ENCODE measurements around the gene ANAPC13.

Gene ANAPC13

GRCh38 chr3:134474956-134475355 lies 10.8 kb downstream of the ANAPC13 start:
- Histone ChIP-seq H3K36me3 (ENCODE audit: insufficient read depth, low read length) (peaks cover 26% of the 10 kb centered on the region), H3K9me3 (ENCODE audit: insufficient read depth, low read depth, low read length) (no peaks in the 10 kb centered on the region), H3K9ac (ENCODE audit: low read depth, low read length, poor library complexity, severe bottlenecking) (no peak overlapping the region), H3K4me3 (ENCODE audit: low read length, poor library complexity, severe bottlenecking) (no peak overlapping the region), H2AFZ (ENCODE audit: low read length) (no peak overlapping the region), H3K4me2 (ENCODE audit: low read depth, low read length, poor library complexity, severe bottlenecking) (no peak overlapping the region), H3K4me1 (ENCODE audit: insufficient read depth, low read length, poor library complexity, severe bottlenecking) (no peaks in the 10 kb centered on the region), H3F3A (ENCODE audit: low read depth) (no peaks in the 10 kb centered on the region), H3K27me3 (ENCODE audit: insufficient read depth, low read length, poor library complexity, severe bottlenecking) (no peaks in the 10 kb centered on the region), H3K9me2 (replicated peaks; ENCODE audit: low read depth, low read length) (no peaks in the 10 kb centered on the region), H4K20me1 (ENCODE audit: insufficient read depth, low read length, poor library complexity, severe bottlenecking) (no peaks in the 10 kb centered on the region), H3K79me2 (ENCODE audit: insufficient read depth, low read length) (no peaks in the 10 kb centered on the region)
- TF ChIP-seq EZH2phosphoT487 (IDR thresholded peaks at IDR 0.05; ENCODE audit: borderline replicate concordance) (no peak), CTCF (conservative IDR thresholded peaks at IDR 0.05; ENCODE audit: low read length) (no peak)

DNA sequence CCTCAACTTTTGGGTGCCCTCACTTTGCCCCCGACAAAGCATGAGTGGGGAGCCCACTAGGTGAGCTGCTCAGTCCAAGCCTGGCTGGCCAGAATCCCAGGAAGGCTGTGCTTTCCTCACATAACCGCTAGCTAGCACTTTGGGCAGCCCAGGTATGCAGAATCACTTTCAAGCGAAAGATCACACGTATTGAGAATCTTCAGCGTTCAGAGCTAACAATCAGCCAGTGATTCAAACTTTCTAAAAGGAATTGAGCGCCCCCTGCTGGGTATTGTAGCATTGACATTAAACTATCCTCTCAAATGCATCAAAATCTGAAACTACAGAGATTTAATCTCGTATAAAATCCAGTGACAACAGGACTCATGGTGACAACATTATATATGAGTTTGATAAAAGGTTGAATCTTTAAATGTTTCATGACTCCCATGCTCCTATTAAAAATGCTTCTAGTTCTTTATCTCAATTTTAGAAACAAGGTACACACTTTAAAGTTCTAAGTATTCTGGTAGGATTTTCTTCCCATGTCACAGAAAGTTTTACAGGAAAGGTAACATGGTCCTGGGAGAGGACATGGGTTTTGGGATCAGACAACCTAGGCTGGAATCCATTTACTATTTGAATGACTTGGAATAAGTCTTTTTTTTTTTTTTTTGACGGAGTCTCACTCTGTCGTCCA lies 11.8 kb downstream of the ANAPC13 start:
- no peaks in the 10 kb centered on the region for H4K20me1 ChIP-seq (ENCODE audit: insufficient read depth, low read length, poor library complexity, severe bottlenecking)
- H3K9me3 ChIP-seq (ENCODE audit: insufficient read depth, low read depth, low read length) = no peaks in the 10 kb centered on the region
- no peaks in the 10 kb centered on the region for H3K4me1 ChIP-seq (ENCODE audit: insufficient read depth, low read length, poor library complexity, severe bottlenecking)
- H3K36me3 ChIP-seq (ENCODE audit: insufficient read depth, low read length) = peaks cover 24% of the 10 kb centered on the region
- H3K4me3 ChIP-seq (ENCODE audit: low read length, poor library complexity, severe bottlenecking) = no peak overlapping the region
- no peak overlapping the region for H2AFZ ChIP-seq (ENCODE audit: low read length)
- H3F3A ChIP-seq (ENCODE audit: low read depth) = no peaks in the 10 kb centered on the region
- no peaks in the 10 kb centered on the region for H3K27me3 ChIP-seq (ENCODE audit: insufficient read depth, low read length, poor library complexity, severe bottlenecking)
- no peaks in the 10 kb centered on the region for H3K79me2 ChIP-seq (ENCODE audit: insufficient read depth, low read length)
- no peak overlapping the region for H3K9ac ChIP-seq (ENCODE audit: low read depth, low read length, poor library complexity, severe bottlenecking)
- no peak overlapping the region for H3K4me2 ChIP-seq (ENCODE audit: low read depth, low read length, poor library complexity, severe bottlenecking)
- H3K9me2 ChIP-seq (replicated peaks; ENCODE audit: low read depth, low read length) = no peaks in the 10 kb centered on the region
- TF ChIP-seq CTCF (conservative IDR thresholded peaks at IDR 0.05; ENCODE audit: low read length) = peak; percentile 83
- TF ChIP-seq EZH2phosphoT487 (IDR thresholded peaks at IDR 0.05; ENCODE audit: borderline replicate concordance) = no peak

DNA sequence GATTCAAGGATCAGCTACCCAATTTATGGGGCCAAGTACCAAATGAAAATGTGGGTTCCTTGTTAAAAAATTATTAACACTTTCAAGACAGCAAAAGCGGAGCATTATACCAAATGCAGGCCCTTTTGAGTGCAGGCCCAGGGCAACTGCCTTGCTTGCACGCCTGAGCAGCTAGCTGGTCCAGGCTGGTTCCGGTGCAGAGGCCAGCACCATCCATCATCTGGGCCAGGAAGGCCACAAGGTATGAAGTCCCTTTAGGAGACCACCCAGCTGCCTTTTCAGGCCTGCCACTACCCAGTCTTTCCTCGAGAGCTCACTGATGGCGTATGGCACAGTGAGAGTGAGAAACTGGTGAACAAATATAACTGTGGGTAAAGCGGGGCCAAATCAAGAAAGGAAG lies 13.0 kb downstream of the ANAPC13 start:
- Histone ChIP-seq H3K4me1 (ENCODE audit: insufficient read depth, low read length, poor library complexity, severe bottlenecking) (no peaks in the 10 kb centered on the region), H4K20me1 (ENCODE audit: insufficient read depth, low read length, poor library complexity, severe bottlenecking) (no peaks in the 10 kb centered on the region), H3K36me3 (ENCODE audit: insufficient read depth, low read length) (peaks cover 12% of the 10 kb centered on the region; the same call in 1 of the 2 replicates), H3K9me3 (ENCODE audit: insufficient read depth, low read depth, low read length) (no peaks in the 10 kb centered on the region), H3K9ac (ENCODE audit: low read depth, low read length, poor library complexity, severe bottlenecking) (no peak overlapping the region), H3F3A (ENCODE audit: low read depth) (no peaks in the 10 kb centered on the region), H3K4me2 (ENCODE audit: low read depth, low read length, poor library complexity, severe bottlenecking) (no peak overlapping the region), H3K27me3 (ENCODE audit: insufficient read depth, low read length, poor library complexity, severe bottlenecking) (no peaks in the 10 kb centered on the region), H3K4me3 (ENCODE audit: low read length, poor library complexity, severe bottlenecking) (no peak overlapping the region), H3K9me2 (replicated peaks; ENCODE audit: low read depth, low read length) (no peaks in the 10 kb centered on the region), H2AFZ (ENCODE audit: low read length) (no peak overlapping the region), H3K79me2 (ENCODE audit: insufficient read depth, low read length) (no peaks in the 10 kb centered on the region)
- TF ChIP-seq CTCF (conservative IDR thresholded peaks at IDR 0.05; ENCODE audit: low read length) (no peak), EZH2phosphoT487 (IDR thresholded peaks at IDR 0.05; ENCODE audit: borderline replicate concordance) (no peak)
